Heart left ventricle (tissue), 16 donors: ENCODE measurements around the gene TMEM43. TPM values are rescaled to one million over a fixed set of nuclear protein-coding genes. Genes with fewer than 3 reads are reported as not detected.

Source experiments
- ATAC-seq, 4 donors: fragments of 200-7000 bp; cut with Tn5 transposase; one replicate each; pipeline ENCODE4 v1.9.1; 2020 to 2022; ENCODE audit warnings: moderate library complexity in 4 of 4, mild to moderate bottlenecking in 3 of 4, moderate number of reproducible peaks in 1 of 4
- DNase-seq, 5 donors: peaks; one replicate each; pipeline ENCODE4 v3.0.0-alpha.2; 2020
- H3K27ac ChIP-seq, 12 donors: fragments of 200-600 bp; sonication (generic) in 4 of 12; one replicate each; pipeline versions ENCODE4 v1.5.0 to v1.8.0; 2016 to 2022; ENCODE audit warnings: mild to moderate bottlenecking in 2 of 12
- H3K27me3 ChIP-seq, 9 donors: fragments of 200-600 bp; sonication (generic) in 2 of 9; one replicate each; pipeline versions ENCODE4 v1.5.1 to v1.8.0; 2016 to 2022; ENCODE audit warnings: mild to moderate bottlenecking in 3 of 9
- H3K36me3 ChIP-seq, 9 donors: fragments of 200-600 bp; sonication (generic) in 2 of 9; one replicate each; pipeline versions ENCODE4 v1.5.0 to v1.8.0; 2018 to 2022; ENCODE audit warnings: mild to moderate bottlenecking in 2 of 9
- H3K4me1 ChIP-seq, 12 donors: fragments of 200-600 bp; sonication (generic) in 4 of 12; one replicate each; pipeline versions ENCODE4 v1.5.0 to v1.8.0; 2016 to 2022; ENCODE audit warnings: mild to moderate bottlenecking in 3 of 12
- H3K4me3 ChIP-seq, 12 donors: fragments of 200-600 bp; sonication (generic) in 4 of 12; one replicate each; pipeline versions ENCODE4 v1.5.0 to v1.8.0; 2017 to 2022; ENCODE audit warnings: mild to moderate bottlenecking in 9 of 12, moderate library complexity in 4 of 12
- H3K9me3 ChIP-seq, 12 donors: fragments of 200-600 bp; sonication (generic) in 4 of 12; one replicate each; pipeline versions ENCODE4 v1.5.0 to v1.8.0; 2016 to 2022; ENCODE audit warnings: mild to moderate bottlenecking in 1 of 12
- CTCF ChIP-seq, 12 donors: fragments of 200-600 bp; sonication (generic) in 4 of 12; IDR thresholded peaks; one replicate each; pipeline versions ENCODE4 v1.5.0 to v1.8.0; 2018 to 2022; ENCODE audit warnings: antibody characterized with exemption in 12 of 12, mild to moderate bottlenecking in 5 of 12
- POLR2A ChIP-seq, 2 donors: fragments of 450-650 bp; IDR thresholded peaks; one replicate each; pipeline ENCODE4 v1.6.1; 2017; ENCODE audit warnings: antibody characterized with exemption in 2 of 2, mild to moderate bottlenecking in 2 of 2, moderate library complexity in 2 of 2
- WGBS, 4 donors: extraction: QIAGEN DNeasy Blood & Tissue Kit in 2 of 4; methylation state at CpG; one replicate each; pipeline versions ENCODE4 v1.1.5 to v1.1.7; 2013 to 2018; 5-methylcytosine and 5-hydroxymethylcytosine counted together
- intact Hi-C, 10 donors: fragments of 100-400 bp; cut with DNase I; formaldehyde crosslinking; loops; one replicate each; pipeline versions ENCODE4 v1.11.1 to v1.14.2; 2022
- polyA plus RNA-seq, 2 donors: library from polyadenylated mRNA; stranded (reverse); fragments of 200-250 nt; gene quantifications; one replicate each; pipeline ENCODE4 v1.2.3, GENCODE V29; 2013
- total RNA-seq, 9 donors: library from RNA; depleted of rRNA in 2 of 9; stranded (reverse); fragments of >200 nt in 2 of 9; fragmentation: NEBNext Ultra II Directional in 3 of 9; extraction: Animal tissue kit (Norgen Biotek cat#: 25700) in 3 of 9; gene quantifications; one replicate each; pipeline versions ENCODE4 v1.1.0 to v1.2.4, GENCODE V29; 2016 to 2023
- donor health status: ischemic (EF 13 %, LVEDD 7.1; RV severe dilation, severe dysfunction).
- donor health status: healthy with polysubstance abuse.
- donor health status: DM: no; HTN: yes; CAD: no.
- donor health status: DM: no; HTN: no; CAD: no.
- donor health status: ischemic (EF 25% LVEDD 6.9; RV normal size, moderate dysfunction).
- donor health status: ischemic (EF 25% LVEDD 5.7; RV mildly dilated, moderate dysfunction).
- donor health status: healthy.
- donor health status: DM: yes; HTN: yes; CAD: no.
- donor health status: ischemic (EF 35%, LVEDD 5.7; RV mildly dilated, moderate dysfunction).
- donor health status: nonischemic (EF 11% LVEDD 7.7; RV severe dilation, severe dysfunction).
- donor health status: DM: yes; HTN: yes; CAD: no.
- donor health status: PGD.
- donor health status: ischemic (EF 29% LVEDD 5.4; RV normal size, mild dysfunction).
- donor health status: nonischemic (EF 23%, LVEDD 6.1; RV moderate dilation, normal function).

The TMEM43 gene
- total and polyA plus RNA-seq, 11 donors, result 26.1 to 150 (median 46.0) TPM

- H3K27ac ChIP-seq, result no peak overlapping the region
- TF ChIP-seq CTCF (IDR thresholded peaks at IDR 0.05) (no peak), POLR2A (IDR thresholded peaks at IDR 0.05) (no peak)
- no peaks in the 10 kb centered on the region for H3K27me3 ChIP-seq
- intact Hi-C loops, result loop anchor here in 2 of 10 donors (5.0 to 10.0 kb wide), 2 partner anchors 213 to 216 kb away; no protein-coding TSS in a partner anchor
- ATAC-seq (no peak), DNase-seq (no peak)
- H3K9me3 ChIP-seq, result no peaks in the 10 kb centered on the region
- H3K4me1 ChIP-seq, result no peaks in the 10 kb centered on the region
- WGBS, 4 donors, result 67 to 77% (median 75%) methylated on average over 4 of the region's 4 CpGs
- peaks cover 0 to 49% (median 43%) of the 10 kb centered on the region in 9 donors for H3K36me3 ChIP-seq
- H3K4me3 ChIP-seq, result no peak overlapping the region
These were observed 14.2 kb upstream of the TMEM43 start for GRCh38 chr3:14110699-14111098.

GRCh38 chr3:14113965-14114635 lies 10.8 kb upstream of the TMEM43 start:
- Histone ChIP-seq H3K36me3 (peaks cover 0 to 60% (median 50%) of the 10 kb centered on the region in 9 donors), H3K4me3 (no peak overlapping the region), H3K27me3 (no peaks in the 10 kb centered on the region), H3K9me3 (no peaks in the 10 kb centered on the region), H3K4me1 (peaks cover 0 to 9% (median 0%) of the 10 kb centered on the region in 12 donors), H3K27ac (no peak overlapping the region)
- 95% methylated on average over 7 of the region's 7 CpGs for WGBS, 4 donors
- TF ChIP-seq CTCF (IDR thresholded peaks at IDR 0.05) (peak in 3 of 12 donors; percentile 5 to 30 (median 14)), POLR2A (IDR thresholded peaks at IDR 0.05) (no peak)
- ATAC-seq (no peak), DNase-seq (no peak)
- intact Hi-C loops, result loop anchor here in 3 of 10 donors (1.0 to 10.0 kb wide), 3 partner anchors 217 to 219 kb away; no protein-coding TSS in a partner anchor

- Histone ChIP-seq H3K4me3 (no peak overlapping the region), H3K36me3 (peaks cover 0 to 62% (median 55%) of the 10 kb centered on the region in 9 donors), H3K4me1 (peaks cover 0 to 16% (median 6%) of the 10 kb centered on the region in 12 donors), H3K9me3 (no peaks in the 10 kb centered on the region), H3K27ac (no peak overlapping the region), H3K27me3 (no peaks in the 10 kb centered on the region)
- intact Hi-C loops, result loop anchor here in 3 of 10 donors (5.0 to 10.0 kb wide), 2 partner anchors 220 to 223 kb away; no protein-coding TSS in a partner anchor
- TF ChIP-seq CTCF (IDR thresholded peaks at IDR 0.05) (no peak), POLR2A (IDR thresholded peaks at IDR 0.05) (no peak)
- WGBS, 4 donors, result 89 to 92% (median 91%) methylated on average over 10 of the region's 10 CpGs
- ATAC-seq, result no peak
- no peak for DNase-seq
These were observed 7.1 kb upstream of the TMEM43 start for GRCh38 chr3:14117468-14118399.
